Sigmoid colon (tissue), 7 donors: ENCODE measurements around the gene MAST2. TPM values are rescaled to one million over a fixed set of nuclear protein-coding genes. Genes with fewer than 3 reads are reported as not detected.

ENCODE experiments used
- DNase-seq: peaks from one replicate; pipeline ENCODE4 v3.0.0-alpha.2; 2019
- H3K27ac ChIP-seq, 4 donors: fragments of 200-600 bp; sonication (generic); one replicate each; pipeline ENCODE4 v1.5.1; 2016 to 2019; ENCODE audit warnings: mild to moderate bottlenecking in 1 of 4
- H3K27me3 ChIP-seq, 3 donors: fragments of 200-600 bp; sonication (generic); one replicate each; pipeline ENCODE4 v1.5.1; 2019; ENCODE audit warnings: mild to moderate bottlenecking in 1 of 3
- H3K36me3 ChIP-seq, 4 donors: fragments of 200-600 bp; sonication (generic); one replicate each; pipeline ENCODE4 v1.5.1; 2016 to 2019
- H3K4me1 ChIP-seq, 4 donors: fragments of 200-600 bp; sonication (generic); one replicate each; pipeline ENCODE4 v1.5.1; 2017 to 2019
- H3K4me3 ChIP-seq, 4 donors: fragments of 200-600 bp; sonication (generic); one replicate each; pipeline ENCODE4 v1.5.1; 2017 to 2019; ENCODE audit warnings: mild to moderate bottlenecking in 2 of 4, moderate library complexity in 1 of 4
- H3K9me3 ChIP-seq, 4 donors: fragments of 200-600 bp in 3 of 4; sonication (generic) in 3 of 4; one replicate each; pipeline versions ENCODE4 v1.5.1 to v1.6.1; 2013 to 2019
- EP300 ChIP-seq, 4 donors: sonication (generic); formaldehyde crosslinking; IDR thresholded peaks; one replicate each; pipeline ENCODE4 v1.6.1; 2017; ENCODE audit warnings: antibody characterized with exemption in 4 of 4
- POLR2A ChIP-seq, 2 donors: fragments of 450-650 bp; IDR thresholded peaks; one replicate each; pipeline ENCODE4 v1.6.1; 2016; ENCODE audit warnings: antibody characterized with exemption in 2 of 2, mild to moderate bottlenecking in 2 of 2, moderate library complexity in 2 of 2
- POLR2AphosphoS5 ChIP-seq, 4 donors: sonication (generic); formaldehyde crosslinking; IDR thresholded peaks; one replicate each; pipeline ENCODE4 v1.6.1; 2017; ENCODE audit warnings: antibody characterized with exemption in 4 of 4
- WGBS, 2 donors: extraction: QIAGEN DNeasy Blood & Tissue Kit; methylation state at CpG; one replicate each; pipeline ENCODE4 v1.1.7; 2013; 5-methylcytosine and 5-hydroxymethylcytosine counted together
- intact Hi-C: fragments of 100-400 bp; cut with DNase I; formaldehyde crosslinking; loops from one replicate; pipeline ENCODE4 v1.15.1; 2023
- polyA plus RNA-seq, 3 donors: library from polyadenylated mRNA; stranded (reverse); fragments of 200-250 nt; gene quantifications; one replicate each; pipeline ENCODE4 v1.2.3, GENCODE V29; 2013
- total RNA-seq, 4 donors: library from RNA; depleted of rRNA; stranded (reverse); fragments of >200 nt; gene quantifications; one replicate each; pipeline ENCODE4 v1.1.0, GENCODE V29; 2016
- TF ChIP-seq, protein P1 (sequence below), 4 experiments: fragments of 450-650 bp in 3 of 4; fragments of 200-600 bp in 1 of 4; IDR thresholded peaks; one replicate each; pipeline ENCODE4 v1.5.1; 2016 to 2019; ENCODE audit warnings: antibody characterized with exemption in 4 of 4, mild to moderate bottlenecking in 3 of 4, moderate library complexity in 2 of 4
- donor health status: healthy with polysubstance abuse.
- donor health status: Bipolar disorder and iron deficiency.
- donor health status: healthy.

The MAST2 gene
- total and polyA plus RNA-seq, 7 donors, result 19.3 to 54.0 (median 32.0) TPM

DNA sequence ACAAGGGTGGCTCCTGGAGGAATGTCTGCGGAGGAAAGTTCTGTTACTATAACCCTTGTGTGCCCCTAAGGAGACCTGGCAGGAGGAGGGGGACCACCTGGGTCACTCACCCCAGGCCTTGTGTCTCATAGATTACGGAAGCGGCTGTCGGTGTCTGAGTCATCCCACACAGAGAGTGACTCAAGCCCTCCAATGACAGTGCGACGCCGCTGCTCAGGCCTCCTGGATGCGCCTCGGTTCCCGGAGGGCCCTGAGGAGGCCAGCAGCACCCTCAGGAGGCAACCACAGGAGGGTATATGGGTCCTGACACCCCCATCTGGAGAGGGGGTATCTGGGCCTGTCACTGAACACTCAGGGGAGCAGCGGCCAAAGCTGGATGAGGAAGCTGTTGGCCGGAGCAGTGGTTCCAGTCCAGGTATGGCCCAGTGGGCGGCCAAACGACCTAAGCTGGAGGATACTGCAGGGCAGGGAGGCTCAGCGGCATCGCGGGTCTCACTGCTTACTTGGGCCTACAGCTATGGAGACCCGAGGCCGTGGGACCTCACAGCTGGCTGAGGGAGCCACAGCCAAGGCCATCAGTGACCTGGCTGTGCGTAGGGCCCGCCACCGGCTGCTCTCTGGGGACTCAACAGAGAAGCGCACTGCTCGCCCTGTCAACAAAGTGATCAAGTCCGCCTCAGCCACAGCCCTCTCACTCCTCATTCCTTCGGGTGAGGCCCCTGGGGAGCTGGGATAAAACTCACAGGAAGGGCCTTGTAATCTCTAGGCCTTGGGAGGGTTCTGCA lies 227.7 kb downstream of the MAST2 start:
- intact Hi-C loops, result no loop called here
- DNase-seq, result no peak
- Histone ChIP-seq H3K4me1 (no peaks in the 10 kb centered on the region), H3K27ac (no peak overlapping the region), H3K36me3 (peaks cover 0 to 55% (median 18%) of the 10 kb centered on the region in 4 donors), H3K4me3 (no peak overlapping the region), H3K27me3 (no peaks in the 10 kb centered on the region), H3K9me3 (no peaks in the 10 kb centered on the region)
- WGBS, 2 donors, result 95 to 96% methylated on average over 26 of the region's 26 CpGs
- TF ChIP-seq EP300 (IDR thresholded peaks at IDR 0.05) (no peak), POLR2AphosphoS5 (IDR thresholded peaks at IDR 0.05) (no peak), POLR2A (IDR thresholded peaks at IDR 0.05) (no peak)
- TF ChIP-seq, protein P1, sequence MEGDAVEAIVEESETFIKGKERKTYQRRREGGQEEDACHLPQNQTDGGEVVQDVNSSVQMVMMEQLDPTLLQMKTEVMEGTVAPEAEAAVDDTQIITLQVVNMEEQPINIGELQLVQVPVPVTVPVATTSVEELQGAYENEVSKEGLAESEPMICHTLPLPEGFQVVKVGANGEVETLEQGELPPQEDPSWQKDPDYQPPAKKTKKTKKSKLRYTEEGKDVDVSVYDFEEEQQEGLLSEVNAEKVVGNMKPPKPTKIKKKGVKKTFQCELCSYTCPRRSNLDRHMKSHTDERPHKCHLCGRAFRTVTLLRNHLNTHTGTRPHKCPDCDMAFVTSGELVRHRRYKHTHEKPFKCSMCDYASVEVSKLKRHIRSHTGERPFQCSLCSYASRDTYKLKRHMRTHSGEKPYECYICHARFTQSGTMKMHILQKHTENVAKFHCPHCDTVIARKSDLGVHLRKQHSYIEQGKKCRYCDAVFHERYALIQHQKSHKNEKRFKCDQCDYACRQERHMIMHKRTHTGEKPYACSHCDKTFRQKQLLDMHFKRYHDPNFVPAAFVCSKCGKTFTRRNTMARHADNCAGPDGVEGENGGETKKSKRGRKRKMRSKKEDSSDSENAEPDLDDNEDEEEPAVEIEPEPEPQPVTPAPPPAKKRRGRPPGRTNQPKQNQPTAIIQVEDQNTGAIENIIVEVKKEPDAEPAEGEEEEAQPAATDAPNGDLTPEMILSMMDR (IDR thresholded peaks at IDR 0.05), result no peak

DNA sequence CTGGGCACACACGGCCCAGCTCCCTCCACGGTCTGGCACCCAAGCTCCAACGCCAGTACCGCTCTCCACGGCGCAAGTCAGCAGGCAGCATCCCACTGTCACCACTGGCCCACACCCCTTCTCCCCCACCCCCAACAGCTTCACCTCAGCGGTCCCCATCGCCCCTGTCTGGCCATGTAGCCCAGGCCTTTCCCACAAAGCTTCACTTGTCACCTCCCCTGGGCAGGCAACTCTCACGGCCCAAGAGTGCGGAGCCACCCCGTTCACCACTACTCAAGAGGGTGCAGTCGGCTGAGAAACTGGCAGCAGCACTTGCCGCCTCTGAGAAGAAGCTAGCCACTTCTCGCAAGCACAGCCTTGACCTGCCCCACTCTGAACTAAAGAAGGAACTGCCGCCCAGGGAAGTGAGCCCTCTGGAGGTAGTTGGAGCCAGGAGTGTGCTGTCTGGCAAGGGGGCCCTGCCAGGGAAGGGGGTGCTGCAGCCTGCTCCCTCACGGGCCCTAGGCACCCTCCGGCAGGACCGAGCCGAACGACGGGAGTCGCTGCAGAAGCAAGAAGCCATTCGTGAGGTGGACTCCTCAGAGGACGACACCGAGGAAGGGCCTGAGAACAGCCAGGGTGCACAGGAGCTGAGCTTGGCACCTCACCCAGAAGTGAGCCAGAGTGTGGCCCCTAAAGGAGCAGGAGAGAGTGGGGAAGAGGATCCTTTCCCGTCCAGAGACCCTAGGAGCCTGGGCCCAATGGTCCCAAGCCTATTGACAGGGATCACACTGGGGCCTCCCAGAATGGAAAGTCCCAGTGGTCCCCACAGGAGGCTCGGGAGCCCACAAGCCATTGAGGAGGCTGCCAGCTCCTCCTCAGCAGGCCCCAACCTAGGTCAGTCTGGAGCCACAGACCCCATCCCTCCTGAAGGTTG lies 231.4 kb downstream of the MAST2 start:
- H3K36me3 ChIP-seq, result peaks cover 0 to 31% (median 18%) of the 10 kb centered on the region in 4 donors
- WGBS, 2 donors, result 92 to 95% methylated on average over 27 of the region's 27 CpGs
- H3K9me3 ChIP-seq, result no peaks in the 10 kb centered on the region
- peaks cover 0 to 9% (median 3%) of the 10 kb centered on the region in 4 donors for H3K4me1 ChIP-seq
- H3K4me3 ChIP-seq, result no peak overlapping the region
- TF ChIP-seq POLR2AphosphoS5 (IDR thresholded peaks at IDR 0.05), result no peak
- TF ChIP-seq EP300 (IDR thresholded peaks at IDR 0.05), result no peak
- no peak for TF ChIP-seq POLR2A (IDR thresholded peaks at IDR 0.05)
- TF ChIP-seq, protein P1 (IDR thresholded peaks at IDR 0.05), result no peak
- H3K27ac ChIP-seq, result no peak overlapping the region
- no peak for DNase-seq
- H3K27me3 ChIP-seq, result no peaks in the 10 kb centered on the region
- intact Hi-C loops, result loop anchor here (5.0 kb wide), 1 partner anchor 97 kb away; the partner anchor contains the start of gene PIK3R3

DNA sequence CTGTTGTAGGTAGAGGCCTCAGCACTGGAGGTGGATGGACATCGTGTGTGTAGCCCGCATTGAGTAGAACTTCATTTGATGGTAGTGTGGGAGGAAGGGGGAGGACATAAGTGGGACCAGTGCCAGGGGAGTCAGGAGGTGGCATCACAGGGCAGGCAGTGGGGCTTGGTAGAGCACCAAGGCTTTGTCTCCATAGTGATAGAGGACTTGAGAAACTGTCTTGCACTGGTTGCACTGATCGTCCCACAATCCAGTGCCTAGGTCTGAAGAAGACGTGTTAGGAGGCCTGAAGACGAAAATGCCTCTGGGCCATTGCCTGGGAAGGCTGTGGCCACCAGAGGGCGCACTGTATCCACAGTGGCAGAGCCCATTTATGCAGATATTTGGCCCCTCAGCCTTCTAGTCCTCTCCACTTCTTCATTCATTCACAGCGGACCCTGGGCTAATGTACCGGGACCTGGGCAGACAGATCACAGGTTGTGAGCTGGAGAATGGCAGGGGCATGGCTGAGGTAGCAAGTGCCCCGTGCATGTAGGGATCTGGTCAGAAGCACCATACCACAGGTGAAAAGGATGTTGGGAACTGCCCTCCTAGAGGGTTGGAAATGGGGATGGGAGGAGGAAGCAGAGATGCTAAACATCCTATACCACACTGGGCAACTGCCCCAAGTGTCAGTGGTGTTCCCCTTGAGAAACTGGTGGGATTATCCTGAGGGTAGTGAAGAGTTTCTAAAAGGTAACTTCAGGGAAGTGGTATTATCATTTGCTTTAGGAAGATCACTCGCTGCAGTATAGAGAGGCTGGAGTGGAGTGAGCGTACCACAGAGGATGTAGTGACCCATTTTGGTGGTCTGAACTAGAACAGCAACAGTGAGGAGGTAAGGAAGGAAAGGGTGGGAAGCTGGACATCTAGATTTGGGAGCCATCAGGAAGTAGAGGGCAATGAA lies 233.8 kb downstream of the MAST2 start:
- Histone ChIP-seq H3K27ac (peak overlapping the region in 3 of 4 donors; percentile 7 to 40 (median 20)), H3K4me3 (no peak overlapping the region), H3K9me3 (no peaks in the 10 kb centered on the region), H3K4me1 (peaks cover 0 to 9% (median 4%) of the 10 kb centered on the region in 4 donors), H3K27me3 (no peaks in the 10 kb centered on the region), H3K36me3 (peaks cover 0 to 7% (median 3%) of the 10 kb centered on the region in 4 donors)
- WGBS, 2 donors, result 26 to 35% methylated on average over 11 of the region's 11 CpGs
- intact Hi-C loops, result loop anchor here (1.0 to 5.0 kb wide), 3 partner anchors 95 to 186 kb away; partner anchors contain the start of gene PIK3R3
- no peak for TF ChIP-seq POLR2A (IDR thresholded peaks at IDR 0.05)
- peak in 2 of 4 donors; percentile 39 to 55 for TF ChIP-seq POLR2AphosphoS5 (IDR thresholded peaks at IDR 0.05)
- no peak for TF ChIP-seq EP300 (IDR thresholded peaks at IDR 0.05)
- TF ChIP-seq, protein P1 (IDR thresholded peaks at IDR 0.05), result peak; percentile 79 to 95 (median 95)
- DNase-seq, result peak; percentile 91

DNA sequence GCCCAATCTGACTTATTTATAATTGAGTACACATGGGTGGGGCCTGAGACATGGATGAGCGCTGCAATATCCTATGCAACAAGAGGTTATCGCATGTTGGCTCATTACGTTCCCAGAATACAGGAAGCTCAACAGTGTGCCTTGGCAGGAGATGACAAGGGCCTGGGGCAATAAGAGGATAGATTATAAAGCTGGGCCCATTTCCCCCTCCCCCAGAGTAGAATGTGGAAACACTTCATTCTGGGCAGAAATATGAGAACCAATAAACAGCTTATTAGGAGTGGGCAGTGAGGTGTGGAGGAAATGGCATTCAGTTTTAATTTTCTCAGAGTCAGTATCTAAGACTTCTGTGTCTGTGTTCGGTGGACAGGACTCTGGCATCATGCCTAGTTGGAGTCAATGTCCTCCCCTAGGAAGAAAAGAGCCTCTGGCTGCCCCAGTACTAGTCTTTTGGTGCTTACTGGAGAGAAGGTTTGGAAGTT lies 236.2 kb downstream of the MAST2 start:
- H3K36me3 ChIP-seq, result no peaks in the 10 kb centered on the region
- DNase-seq, result peak; percentile 67
- TF ChIP-seq POLR2AphosphoS5 (IDR thresholded peaks at IDR 0.05) (no peak), POLR2A (IDR thresholded peaks at IDR 0.05) (no peak), EP300 (IDR thresholded peaks at IDR 0.05) (no peak)
- TF ChIP-seq, protein P1 (IDR thresholded peaks at IDR 0.05), result no peak
- 8 to 47% methylated on average over 4 of the region's 4 CpGs for WGBS, 2 donors
- no peak overlapping the region for H3K27ac ChIP-seq
- no peaks in the 10 kb centered on the region for H3K27me3 ChIP-seq
- H3K4me3 ChIP-seq, result no peak overlapping the region
- no peaks in the 10 kb centered on the region for H3K9me3 ChIP-seq
- H3K4me1 ChIP-seq, result peaks cover 0 to 9% (median 4%) of the 10 kb centered on the region in 4 donors
- intact Hi-C loops, result loop anchor here (5.0 kb wide), 1 partner anchor 93 kb away; the partner anchor contains the start of gene PIK3R3
